HL-60/S4 treated with phorbol 12-myristate 13-acetate at 8.2 ng/mL for 4 days and 3 days (cell line): Measurements from ENCODE around the gene ARR3.
"Not testable (repeated sequence)": the region's sequence is repeated elsewhere in the genome, so short reads cannot be mapped to it uniquely, and the experiment has no call there.

Experiments
- in situ Hi-C: fragments of 300-500 bp; cut with MboI; formaldehyde crosslinking; loops from 2 replicates; pipeline ENCODE4 v1.15.0; 2022; ENCODE audit warnings: low sequenced_read_pairs

The ARR3 gene

GRCh38 chrX:70279081-70279480 lies 10.9 kb downstream of the ARR3 start:
- in situ Hi-C loops, result no loop called here

DNA sequence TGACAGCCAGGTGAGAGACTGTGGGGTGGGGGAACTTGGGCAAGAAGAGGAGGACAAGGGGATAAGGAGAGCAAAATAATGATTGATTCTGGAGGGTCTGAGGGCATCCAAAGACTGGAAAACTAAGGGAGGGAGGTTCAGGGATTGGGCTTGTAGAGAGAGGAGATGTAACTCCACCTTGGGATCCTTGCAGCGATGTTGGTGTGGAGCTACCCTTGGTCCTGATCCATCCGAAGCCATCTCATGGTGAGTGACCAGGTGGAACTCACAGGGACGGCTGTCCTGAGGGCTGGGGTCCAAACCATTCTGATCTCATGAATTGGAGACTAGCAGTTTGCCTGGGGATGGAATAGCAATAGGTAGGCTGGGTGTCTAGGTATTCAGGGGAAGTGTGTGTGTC lies 12.4 kb downstream of the ARR3 start:
- in situ Hi-C loops, result no loop called here

DNA sequence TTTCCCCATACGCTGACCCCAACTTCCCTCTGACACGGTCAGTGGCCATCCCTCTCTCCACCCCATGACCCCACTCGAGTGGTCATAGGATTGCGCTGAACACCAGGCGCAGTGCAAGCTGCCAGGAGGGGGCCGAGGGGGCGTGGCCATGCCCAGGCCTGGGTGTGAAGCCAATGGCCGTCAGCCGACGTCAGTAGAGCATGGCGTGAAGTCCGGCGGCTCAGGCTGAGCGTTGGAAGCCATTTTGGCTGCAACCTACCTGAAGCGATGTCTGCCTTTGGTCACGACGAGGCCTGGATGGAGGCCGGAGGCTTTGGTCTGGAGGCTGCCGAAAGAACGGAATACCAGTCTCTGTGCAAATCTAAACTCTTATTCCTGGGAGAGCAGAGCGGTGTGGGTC lies 13.8 kb downstream of the ARR3 start, which contains the start of gene RAB41:
Gene RAB41 (plus strand): TSS at position 222 of the 400 bp plus-strand sequence. CDS start 46 bp downstream, at position 268.
- in situ Hi-C loops, result no loop called here

- in situ Hi-C loops, result no loop called here
These were observed 21.1 kb downstream of the ARR3 start for GRCh38 chrX:70289168-70289792.

DNA sequence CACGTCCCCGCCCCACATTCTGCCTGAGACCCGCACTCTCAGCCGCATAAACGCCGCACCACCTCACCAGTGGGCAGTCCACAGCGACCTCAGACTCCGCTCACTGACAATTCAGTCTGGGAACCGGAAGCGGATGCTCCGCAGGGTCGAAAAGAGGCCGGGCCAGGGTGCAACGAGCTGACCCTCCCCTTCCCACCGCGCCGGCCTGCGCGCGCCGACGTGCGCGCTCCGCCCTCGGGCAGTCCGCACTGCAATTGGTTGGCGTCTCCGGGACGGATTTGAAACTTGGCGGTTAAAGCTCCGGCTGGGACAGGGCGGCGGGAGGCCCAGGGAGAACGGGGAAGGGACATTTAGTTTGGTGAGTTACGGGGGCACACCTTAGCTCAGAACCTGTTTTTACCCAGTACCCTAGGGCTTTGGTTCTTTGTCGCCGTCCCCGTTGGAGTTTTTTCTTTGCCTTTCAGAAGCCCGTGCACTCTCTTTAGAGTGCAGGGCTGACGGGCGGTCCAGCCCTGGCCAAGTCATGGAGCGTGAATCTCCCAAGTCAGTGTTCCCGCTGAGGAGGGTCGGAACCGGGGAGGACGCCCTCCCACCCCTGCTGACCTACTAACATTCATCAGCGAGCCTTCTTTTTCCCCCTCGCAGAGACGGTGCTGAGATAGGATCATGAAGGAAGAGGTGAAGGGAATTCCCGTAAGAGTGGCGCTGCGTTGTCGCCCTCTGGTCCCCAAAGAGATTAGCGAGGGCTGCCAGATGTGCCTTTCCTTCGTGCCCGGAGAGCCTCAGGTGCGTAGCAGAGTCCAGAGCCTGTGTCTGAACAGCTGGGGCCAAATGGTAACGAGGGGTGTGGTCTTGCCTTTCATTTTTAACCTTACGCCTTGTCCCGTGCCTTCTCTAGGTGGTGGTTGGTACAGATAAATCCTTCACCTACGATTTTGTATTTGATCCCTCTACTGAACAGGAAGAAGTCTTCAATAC lies 21.9 kb downstream of the ARR3 start, which contains the start of the genes KIF4A and PDZD11:
Gene KIF4A (plus strand): TSS at position 312 of the 978 bp plus-strand sequence. CDS start 355 bp downstream, at position 667.
Gene PDZD11 (minus strand): TSS at position 135 of the 978 bp plus-strand sequence. CDS start 586 bp downstream, outside the sequence.
- in situ Hi-C loops, result no loop called here

DNA sequence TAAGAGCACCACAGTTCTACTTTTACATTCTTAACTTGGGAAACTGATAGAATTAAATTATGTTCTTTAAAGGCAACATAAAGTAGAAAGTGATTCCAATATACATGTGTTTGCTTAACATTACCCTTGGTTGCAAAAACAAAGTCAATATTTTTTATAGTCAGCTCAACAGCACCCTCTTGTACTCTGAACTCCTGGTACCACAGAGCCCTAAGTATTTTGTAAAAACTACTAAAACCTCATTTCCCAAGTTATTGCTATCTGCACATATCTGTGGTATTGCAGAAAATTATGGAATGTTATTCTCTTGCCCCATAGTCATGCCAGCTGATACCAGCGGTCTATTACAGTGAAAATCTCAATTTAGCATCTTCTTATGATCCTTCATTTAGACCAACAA lies 24.7 kb downstream of the ARR3 start:
- in situ Hi-C loops, result no loop called here

DNA sequence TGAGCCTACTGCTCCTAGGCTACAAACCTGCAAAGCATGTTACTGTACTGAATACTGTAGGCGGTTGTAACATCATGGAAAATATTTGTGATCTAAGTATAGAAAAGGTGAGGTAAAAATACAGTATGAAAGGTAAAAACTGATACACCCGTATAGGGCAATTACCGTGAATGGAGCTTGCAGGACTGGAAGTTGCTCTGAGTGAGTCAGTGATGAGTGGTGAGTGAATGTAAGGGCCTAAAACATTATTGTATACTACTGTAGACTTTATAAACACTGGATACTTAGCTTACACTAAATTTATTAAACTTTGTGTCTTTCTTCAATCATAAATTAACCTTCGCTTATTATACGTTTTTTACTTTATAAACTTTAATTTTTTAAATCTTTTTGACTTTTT lies 25.5 kb downstream of the ARR3 start:
- in situ Hi-C loops, result no loop called here

GRCh38 chrX:70301716-70302115 lies 33.6 kb downstream of the ARR3 start:
- in situ Hi-C loops, result no loop called here

DNA sequence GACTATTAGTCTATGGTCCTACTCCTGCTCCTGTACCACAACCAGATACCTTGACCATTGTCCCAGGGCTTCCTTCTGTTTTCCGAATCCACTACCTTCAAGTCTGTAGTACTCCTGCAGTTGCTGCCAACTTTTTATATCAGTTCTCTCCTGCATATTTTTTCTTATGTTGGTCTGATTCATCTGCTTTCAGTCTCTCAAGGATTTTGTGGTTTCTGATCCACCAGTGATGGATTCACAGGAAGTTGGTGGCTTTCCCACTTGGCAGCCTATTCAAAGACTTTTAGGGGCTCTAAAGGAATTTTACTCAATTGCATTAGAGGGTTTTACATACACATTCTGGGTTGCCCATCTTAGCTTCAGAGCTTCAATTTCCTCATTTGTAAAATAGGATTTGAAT lies 45.4 kb downstream of the ARR3 start:
- in situ Hi-C loops, result no loop called here

DNA sequence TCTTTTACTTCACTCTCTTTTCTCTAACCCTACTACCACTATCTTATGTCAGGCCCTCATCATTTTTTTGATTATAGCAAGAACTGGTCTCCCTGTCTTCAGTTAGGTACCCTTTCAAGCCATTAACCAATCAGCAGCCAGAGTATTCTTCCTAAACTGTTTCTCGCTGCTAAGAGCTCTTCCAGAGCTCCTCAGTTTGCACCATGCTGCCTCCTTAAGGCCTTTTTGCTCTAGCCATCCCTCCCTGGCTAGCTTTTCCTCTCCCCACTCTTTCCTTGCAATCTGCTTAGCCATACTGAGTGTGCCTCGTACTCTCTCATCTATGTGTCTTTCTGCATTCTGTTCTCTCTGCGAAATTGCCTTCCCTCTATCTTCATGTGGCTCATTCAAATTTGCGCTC lies 54.6 kb downstream of the ARR3 start:
- in situ Hi-C loops, result no loop called here

DNA sequence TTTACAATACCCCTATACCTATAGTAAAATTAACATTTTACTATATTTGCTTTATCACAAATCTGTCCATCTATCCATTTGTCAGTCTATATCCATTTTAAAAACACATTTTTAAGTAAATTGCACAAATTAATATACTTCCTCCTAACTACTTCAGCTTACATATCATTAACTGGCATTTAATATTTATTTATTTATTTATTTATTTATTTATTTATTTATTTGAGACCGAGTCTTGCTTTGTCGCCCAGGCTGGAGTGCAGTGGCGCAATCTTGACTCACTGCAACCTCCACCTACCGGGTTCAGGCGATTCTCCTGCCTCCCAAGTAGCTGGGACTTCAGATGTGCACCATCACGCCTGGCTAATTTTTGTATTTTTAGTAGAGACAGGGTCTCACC lies 55.5 kb downstream of the ARR3 start:
- in situ Hi-C loops, result not testable (repeated sequence)

GRCh38 chrX:70324326-70324725 lies 56.2 kb downstream of the ARR3 start:
- in situ Hi-C loops, result no loop called here

DNA sequence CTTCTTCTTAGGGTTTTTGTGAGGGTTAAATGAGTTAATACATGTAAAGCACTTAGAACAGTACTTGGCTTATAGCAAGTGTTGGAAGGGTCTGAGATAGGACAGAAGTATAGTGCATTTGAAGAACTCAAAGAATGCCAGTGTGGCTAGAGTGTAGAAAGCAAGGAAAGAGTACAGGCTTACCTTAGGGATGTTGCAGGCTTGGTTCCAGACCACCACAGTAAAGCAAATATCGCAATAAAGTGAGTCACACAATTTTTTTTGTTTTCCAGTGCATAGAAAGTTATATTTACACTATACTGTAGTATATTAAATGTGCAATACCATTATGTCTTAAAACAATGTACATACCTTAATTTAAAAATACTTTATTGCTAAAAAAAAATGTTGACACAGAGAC lies 63.0 kb downstream of the ARR3 start:
- in situ Hi-C loops, result no loop called here
